Peyer's patch (tissue), 4 donors: ENCODE data around the gene SOX21. TPM values are rescaled to one million over a fixed set of nuclear protein-coding genes. Genes with fewer than 3 reads are reported as not detected.
"Not testable (repeated sequence)": the region's sequence is repeated elsewhere in the genome, so short reads cannot be mapped to it uniquely, and the experiment has no call there.

ENCODE experiments used
- DNase-seq, 3 donors: peaks; one replicate each; pipeline ENCODE4 v3.0.0-alpha.2; 2017 to 2019
- H3K27ac ChIP-seq, 4 donors: fragments of 200-600 bp; sonication (generic); one replicate each; pipeline ENCODE4 v1.5.1; 2016 to 2019
- H3K27me3 ChIP-seq, 2 donors: fragments of 200-600 bp; sonication (generic); one replicate each; pipeline ENCODE4 v1.5.1; 2019
- H3K36me3 ChIP-seq, 3 donors: fragments of 200-600 bp; sonication (generic); one replicate each; pipeline ENCODE4 v1.5.1; 2016 to 2019
- H3K4me1 ChIP-seq, 4 donors: fragments of 200-600 bp; sonication (generic); one replicate each; pipeline ENCODE4 v1.5.1; 2016 to 2019
- H3K4me3 ChIP-seq, 4 donors: fragments of 200-600 bp; sonication (generic); 1 replicate in 3 of 4; 2 replicates in 1 of 4; pipeline ENCODE4 v1.5.1; 2016 to 2019; ENCODE audit warnings: mild to moderate bottlenecking in 1 of 4
- H3K9me3 ChIP-seq, 4 donors: fragments of 200-600 bp; sonication (generic); one replicate each; pipeline ENCODE4 v1.5.1; 2016 to 2019; ENCODE audit warnings: mild to moderate bottlenecking in 1 of 4
- POLR2A ChIP-seq, 2 donors: fragments of 450-650 bp; IDR thresholded peaks; one replicate each; pipeline ENCODE4 v1.5.1; 2017; ENCODE audit warnings: antibody characterized with exemption in 2 of 2, mild to moderate bottlenecking in 2 of 2, moderate library complexity in 2 of 2
- total RNA-seq, 4 donors: library from RNA; depleted of rRNA; stranded (reverse); fragments of >200 nt; gene quantifications; one replicate each; pipeline ENCODE4 v1.1.0, GENCODE V29; 2016
- TF ChIP-seq, protein P1 (sequence below), 6 experiments: fragments of 450-650 bp in 4 of 6; fragments of 200-600 bp in 2 of 6; sonication (generic) in 1 of 6; IDR thresholded peaks; one replicate each; pipeline ENCODE4 v1.5.1; 2017 to 2019; ENCODE audit warnings: antibody characterized with exemption in 6 of 6, mild to moderate bottlenecking in 3 of 6, moderate library complexity in 1 of 6

The SOX21 gene
- total RNA-seq, 4 donors from 2014 or later: not detected

DNA sequence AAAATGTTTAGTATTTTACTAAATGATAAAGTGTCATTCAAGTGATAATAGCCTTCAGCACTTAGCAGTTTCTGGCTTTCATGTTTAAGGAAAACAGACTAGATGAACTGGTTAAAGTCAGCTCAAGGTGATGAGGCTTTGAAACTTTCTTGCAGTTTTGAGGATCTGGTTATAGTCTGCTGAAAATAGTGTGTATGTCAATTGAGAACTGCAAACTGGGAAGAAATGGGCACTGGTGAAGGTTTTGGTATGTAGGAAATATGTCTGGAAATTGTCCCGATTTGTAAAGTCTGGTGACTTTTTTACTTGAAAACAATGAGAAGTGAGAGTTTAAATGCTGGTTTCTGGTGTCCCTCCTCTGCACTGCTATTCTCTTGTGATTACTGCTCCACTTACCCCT lies 36.8 kb upstream of the SOX21 start:
- no peaks in the 10 kb centered on the region for H3K4me1 ChIP-seq
- no peak for TF ChIP-seq POLR2A (IDR thresholded peaks at IDR 0.05)
- TF ChIP-seq, protein P1, sequence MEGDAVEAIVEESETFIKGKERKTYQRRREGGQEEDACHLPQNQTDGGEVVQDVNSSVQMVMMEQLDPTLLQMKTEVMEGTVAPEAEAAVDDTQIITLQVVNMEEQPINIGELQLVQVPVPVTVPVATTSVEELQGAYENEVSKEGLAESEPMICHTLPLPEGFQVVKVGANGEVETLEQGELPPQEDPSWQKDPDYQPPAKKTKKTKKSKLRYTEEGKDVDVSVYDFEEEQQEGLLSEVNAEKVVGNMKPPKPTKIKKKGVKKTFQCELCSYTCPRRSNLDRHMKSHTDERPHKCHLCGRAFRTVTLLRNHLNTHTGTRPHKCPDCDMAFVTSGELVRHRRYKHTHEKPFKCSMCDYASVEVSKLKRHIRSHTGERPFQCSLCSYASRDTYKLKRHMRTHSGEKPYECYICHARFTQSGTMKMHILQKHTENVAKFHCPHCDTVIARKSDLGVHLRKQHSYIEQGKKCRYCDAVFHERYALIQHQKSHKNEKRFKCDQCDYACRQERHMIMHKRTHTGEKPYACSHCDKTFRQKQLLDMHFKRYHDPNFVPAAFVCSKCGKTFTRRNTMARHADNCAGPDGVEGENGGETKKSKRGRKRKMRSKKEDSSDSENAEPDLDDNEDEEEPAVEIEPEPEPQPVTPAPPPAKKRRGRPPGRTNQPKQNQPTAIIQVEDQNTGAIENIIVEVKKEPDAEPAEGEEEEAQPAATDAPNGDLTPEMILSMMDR (IDR thresholded peaks at IDR 0.05): no peak
- H3K4me3 ChIP-seq: no peak overlapping the region
- no peaks in the 10 kb centered on the region for H3K9me3 ChIP-seq
- H3K36me3 ChIP-seq: no peaks in the 10 kb centered on the region
- H3K27me3 ChIP-seq: no peaks in the 10 kb centered on the region
- no peak for DNase-seq
- no peak overlapping the region for H3K27ac ChIP-seq

DNA sequence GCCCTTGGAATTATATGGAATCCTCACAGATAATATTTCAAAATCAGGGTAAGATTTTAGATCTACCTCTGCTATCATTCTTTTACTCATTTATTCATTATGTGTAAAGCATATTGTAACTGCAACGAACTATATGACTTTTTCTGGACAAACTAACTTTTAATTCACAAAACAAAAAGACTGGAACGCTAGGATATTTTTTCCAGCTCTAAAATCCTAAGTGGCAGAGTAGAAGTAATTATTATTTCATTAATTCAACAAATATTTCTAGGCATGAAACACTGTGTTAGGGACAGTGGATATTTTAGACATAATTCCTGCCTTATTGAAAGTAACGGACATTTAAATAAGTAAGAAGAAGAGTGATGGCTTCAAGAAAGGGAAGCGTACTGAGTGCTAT lies 26.9 kb upstream of the SOX21 start:
- TF ChIP-seq, protein P1 (IDR thresholded peaks at IDR 0.05): no peak
- no peak for TF ChIP-seq POLR2A (IDR thresholded peaks at IDR 0.05)
- Histone ChIP-seq H3K4me3 (no peak overlapping the region), H3K4me1 (no peaks in the 10 kb centered on the region), H3K9me3 (no peaks in the 10 kb centered on the region), H3K36me3 (no peaks in the 10 kb centered on the region), H3K27ac (no peak overlapping the region), H3K27me3 (no peaks in the 10 kb centered on the region)
- no peak for DNase-seq

DNA sequence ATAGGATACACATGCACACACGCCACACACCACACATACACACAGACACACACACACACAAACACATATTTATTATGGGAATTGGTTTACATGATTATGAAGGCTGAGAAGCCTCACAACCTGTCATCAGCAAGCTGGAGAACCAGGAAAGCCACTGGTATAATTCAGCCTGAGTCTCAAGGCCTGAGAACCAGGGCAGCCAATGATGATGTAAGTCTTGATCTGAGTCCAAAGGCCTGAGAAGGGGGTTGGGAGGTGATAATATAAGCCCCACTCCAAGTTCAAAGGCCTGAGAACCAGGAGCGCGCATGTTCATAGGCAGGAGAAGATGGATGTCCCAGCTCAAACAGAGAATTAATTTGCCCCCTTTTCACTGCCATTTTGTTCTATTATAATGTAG lies 18.7 kb upstream of the SOX21 start:
- Histone ChIP-seq H3K27ac (no peak overlapping the region), H3K4me1 (no peaks in the 10 kb centered on the region), H3K36me3 (no peaks in the 10 kb centered on the region), H3K4me3 (no peak overlapping the region), H3K27me3 (no peaks in the 10 kb centered on the region), H3K9me3 (peaks cover 0 to 9% (median 0%) of the 10 kb centered on the region in 4 donors)
- TF ChIP-seq, protein P1 (IDR thresholded peaks at IDR 0.05): no peak
- TF ChIP-seq POLR2A (IDR thresholded peaks at IDR 0.05): no peak
- DNase-seq: no peak

DNA sequence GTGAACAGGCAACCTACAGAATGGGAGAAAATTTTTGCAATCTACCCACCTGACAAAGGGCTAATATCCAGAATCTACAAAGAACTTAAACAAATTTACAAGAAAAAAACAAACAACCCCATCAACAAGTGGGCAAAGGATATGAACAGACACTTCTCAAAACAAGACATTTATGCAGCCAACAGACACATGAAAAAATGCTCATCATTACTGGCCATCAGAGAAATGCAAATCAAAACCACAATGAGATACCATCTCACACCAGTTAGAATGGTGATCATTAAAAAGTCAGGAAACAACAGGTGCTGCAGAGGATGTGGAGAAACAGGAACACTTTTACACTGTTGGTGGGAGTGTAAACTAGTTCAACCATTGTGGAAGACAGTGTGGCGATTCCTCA lies 17.6 kb upstream of the SOX21 start:
- not testable (repeated sequence) for H3K27me3 ChIP-seq, H3K36me3 ChIP-seq, H3K9me3 ChIP-seq, H3K4me1 ChIP-seq, H3K4me3 ChIP-seq, DNase-seq, H3K27ac ChIP-seq

DNA sequence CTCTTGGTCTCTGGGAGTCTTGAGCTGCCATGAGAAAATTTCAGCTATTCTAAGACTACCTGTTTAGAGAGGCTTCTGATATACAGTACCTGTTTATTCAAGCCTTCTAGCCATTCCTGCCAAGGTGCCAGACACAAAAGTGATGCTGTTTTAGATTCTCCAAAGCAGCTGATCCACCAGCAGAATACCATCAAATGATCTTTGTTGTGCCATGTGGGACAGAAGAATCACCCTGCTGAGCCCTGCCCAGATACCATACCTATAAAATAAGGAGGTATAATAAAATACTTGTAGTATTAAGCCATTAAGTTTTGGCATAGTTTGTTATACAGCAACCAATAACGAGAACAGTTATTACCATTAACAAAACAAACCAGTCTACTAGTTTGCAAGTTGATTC lies 14.1 kb upstream of the SOX21 start:
- no peaks in the 10 kb centered on the region for H3K36me3 ChIP-seq
- no peak for DNase-seq
- no peak overlapping the region for H3K27ac ChIP-seq
- peaks cover 0 to 9% (median 0%) of the 10 kb centered on the region in 4 donors for H3K9me3 ChIP-seq
- no peak overlapping the region for H3K4me3 ChIP-seq
- TF ChIP-seq, protein P1 (IDR thresholded peaks at IDR 0.05): no peak
- TF ChIP-seq POLR2A (IDR thresholded peaks at IDR 0.05): no peak
- no peaks in the 10 kb centered on the region for H3K27me3 ChIP-seq
- H3K4me1 ChIP-seq: no peaks in the 10 kb centered on the region

DNA sequence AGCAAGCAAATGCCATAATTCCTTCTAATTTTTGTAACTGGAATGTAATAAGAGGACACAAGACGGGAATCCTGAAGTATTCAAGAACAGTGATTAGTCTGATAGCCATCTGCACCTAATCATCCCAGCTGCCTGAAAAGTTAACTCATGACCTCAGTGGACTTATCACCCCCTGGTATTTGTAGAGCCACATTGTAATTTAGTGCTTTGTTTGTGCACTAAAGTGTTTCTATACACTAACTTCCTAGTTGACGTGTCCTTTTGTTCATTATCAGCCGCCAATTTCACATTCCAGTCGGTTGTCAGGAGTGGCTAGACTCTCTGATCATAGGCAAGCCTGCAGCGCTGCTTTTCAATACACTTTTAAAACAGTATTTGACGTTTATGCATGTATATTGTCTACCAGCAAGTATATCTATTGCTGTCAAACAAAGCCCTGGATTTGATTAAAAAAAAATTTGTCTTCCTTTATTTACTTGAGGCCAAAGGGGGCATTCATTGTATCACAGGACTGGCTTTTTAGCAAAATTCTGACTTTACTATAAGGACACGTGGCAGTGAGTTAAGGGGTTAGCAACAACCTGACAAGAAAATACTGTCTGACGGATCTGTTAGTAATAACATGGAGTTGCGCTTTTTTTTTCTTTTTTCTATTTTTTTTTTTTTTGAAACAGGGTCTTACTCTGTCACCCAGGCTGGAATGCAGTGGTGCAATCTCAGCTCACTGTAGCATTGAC lies 10.4 kb upstream of the SOX21 start:
- no peak overlapping the region for H3K27ac ChIP-seq
- no peak for DNase-seq
- H3K9me3 ChIP-seq: peaks cover 0 to 9% (median 0%) of the 10 kb centered on the region in 4 donors
- H3K4me1 ChIP-seq: no peaks in the 10 kb centered on the region
- H3K4me3 ChIP-seq: no peak overlapping the region
- H3K36me3 ChIP-seq: no peaks in the 10 kb centered on the region
- TF ChIP-seq POLR2A (IDR thresholded peaks at IDR 0.05): no peak
- TF ChIP-seq, protein P1 (IDR thresholded peaks at IDR 0.05): no peak
- H3K27me3 ChIP-seq: no peaks in the 10 kb centered on the region

DNA sequence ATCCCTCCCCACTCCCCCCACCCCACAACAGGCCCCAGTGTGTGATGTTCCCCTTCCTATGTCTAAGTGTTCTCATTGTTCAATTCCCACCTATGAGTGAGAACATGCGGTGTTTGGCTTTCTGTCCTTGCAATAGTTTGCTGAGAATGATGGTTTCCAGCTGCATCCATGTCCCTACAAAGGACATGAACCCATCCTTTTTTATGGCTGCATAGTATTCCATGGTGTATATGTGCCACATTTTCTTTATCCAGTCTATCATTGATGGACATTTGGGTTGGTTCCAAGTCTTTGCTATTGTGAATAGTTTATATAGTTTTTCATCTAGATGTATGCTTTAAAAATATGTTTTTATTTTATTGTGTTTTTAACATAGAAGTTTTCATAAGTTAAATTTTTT lies 6.4 kb upstream of the SOX21 start:
- not testable (repeated sequence) for H3K4me1 ChIP-seq, DNase-seq, H3K9me3 ChIP-seq, H3K36me3 ChIP-seq, H3K4me3 ChIP-seq, H3K27me3 ChIP-seq, H3K27ac ChIP-seq
